K562 (cell line): Measurements from ENCODE around the gene CD248. TPM values are rescaled to one million over a fixed set of nuclear protein-coding genes. Genes with fewer than 3 reads are reported as not detected.

Experiments
- BRD4 ChIP-seq: fragments of 200-600 bp; sonication (generic); IDR thresholded peaks from 2 replicates; pipeline ENCODE4 v1.6.1; 2017; ENCODE audit warnings: inconsistent platforms
- FOXK2 ChIP-seq, 2 experiments: fragments of 450-650 bp; IDR thresholded peaks in 1 of 2; conservative IDR thresholded peaks in 1 of 2; 2 replicates each; pipeline ENCODE4 v1.6.1; 2016; ENCODE audit warnings: low read depth in 2 of 2, mild to moderate bottlenecking in 1 of 2
- FOXP1 ChIP-seq: sonication (generic); formaldehyde crosslinking; IDR thresholded peaks from 2 replicates; pipeline ENCODE4 v1.8.0; 2022; ENCODE audit warnings: mild to moderate bottlenecking, missing genetic modification reagents
- HLTF ChIP-seq: fragments of 450-650 bp; IDR thresholded peaks from 2 replicates; pipeline ENCODE4 v1.6.1; 2016
- JUN ChIP-seq, 2 experiments: sonication (generic) in 1 of 2; formaldehyde crosslinking in 1 of 2; IDR thresholded peaks; 2 replicates each; pipeline versions ENCODE4 v1.6.1 to v1.8.0; 2012 to 2022; ENCODE audit warnings: borderline replicate concordance in 2 of 2, mild to moderate bottlenecking in 2 of 2, improper control_type of control experiment in 1 of 2, low read depth in 1 of 2, low read length in 1 of 2, missing genetic modification reagents in 1 of 2
- MTA1 ChIP-seq: fragments of 450-650 bp; IDR thresholded peaks from 2 replicates; pipeline ENCODE4 v1.6.1; 2017; ENCODE audit warnings: borderline replicate concordance
- MTA3 ChIP-seq: fragments of 450-650 bp; formaldehyde crosslinking; IDR thresholded peaks from 2 replicates; pipeline ENCODE4 v1.6.1; 2017; ENCODE audit warnings: mild to moderate bottlenecking, borderline replicate concordance
- PURB ChIP-seq: sonication (generic); formaldehyde crosslinking; IDR thresholded peaks from 2 replicates; pipeline ENCODE4 v1.9.0; 2021; ENCODE audit warnings: low read depth, mild to moderate bottlenecking, missing genetic modification reagents
- RBM25 ChIP-seq: fragments of 200-400 bp; formaldehyde crosslinking; IDR thresholded peaks from 2 replicates; pipeline ENCODE4 v1.6.1; 2018; ENCODE audit warnings: low read length, low read depth, moderate library complexity; ENCODE audit not compliant: severe bottlenecking
- TARDBP ChIP-seq: fragments of 450-650 bp; IDR thresholded peaks from 2 replicates; pipeline ENCODE4 v1.6.1; 2016
- YY1 ChIP-seq, 3 experiments: IDR thresholded peaks; 2 replicates each; pipeline ENCODE4 v1.6.1; 2011; ENCODE audit warnings: low read length in 2 of 3, mild to moderate bottlenecking in 2 of 3, moderate library complexity in 2 of 3, borderline replicate concordance in 1 of 3, control low read depth in 1 of 3, low read depth in 1 of 3; ENCODE audit not compliant: insufficient read depth in 3 of 3, insufficient replicate concordance in 2 of 3, control insufficient read depth in 1 of 3, insufficient read length in 1 of 3; ENCODE audit errors: extremely low read depth in 1 of 3
- ZFP1 ChIP-seq: fragments of 450-650 bp; formaldehyde crosslinking; IDR thresholded peaks from 2 replicates; pipeline ENCODE4 v1.4.0; 2020; ENCODE audit warnings: mild to moderate bottlenecking, mixed read lengths
- ZNF445 ChIP-seq: fragments of 250-450 bp; sonication (Bioruptor Pico); IDR thresholded peaks from 2 replicates; pipeline ENCODE4 v1.4.0; 2020; ENCODE audit warnings: low read depth, mild to moderate bottlenecking, moderate library complexity
- ZNF507 ChIP-seq: conservative IDR thresholded peaks from 2 replicates; pipeline ENCODE4 v1.6.1; 2017; ENCODE audit warnings: missing genetic modification characterization, missing compliant biosample characterization
- polyA plus RNA-seq, 8 experiments: library from polyadenylated mRNA; depleted of rRNA in 4 of 8; stranded (reverse) in 5 of 8; unstranded in 3 of 8; fragments of >200 nt; fragmentation: Nextera tagmentation in 2 of 8; fragmentation: Illumina TruSeq in 1 of 8; extraction: Ambion mirVana in 2 of 8; extraction: Trizol in 1 of 8; gene quantifications; 2 replicates each; pipeline versions ENCODE4 v1.2.1 to v1.2.3, GENCODE V29; 2011 to 2014; ENCODE audit warnings: inconsistent platforms in 1 of 8, missing spikeins in 1 of 8
- total RNA-seq, 7 experiments: library from RNA; depleted of rRNA in 6 of 7; stranded (reverse); fragments of >200 nt in 6 of 7; fragmentation: Illumina TruSeq in 2 of 7; extraction: Trizol in 2 of 7; gene quantifications; 2 replicates each; pipeline versions ENCODE4 v1.2.1 to v1.2.3, GENCODE V29; 2011 to 2021; ENCODE audit warnings: low replicate concordance in 1 of 7
- TF ChIP-seq, protein P1 (sequence below): IDR thresholded peaks from 2 replicates; pipeline ENCODE4 v1.6.1; 2011; ENCODE audit warnings: borderline replicate concordance, low read depth, mild to moderate bottlenecking, moderate library complexity, low read length; ENCODE audit not compliant: insufficient read depth, poor library complexity, severe bottlenecking
- TF ChIP-seq, protein P2 (sequence below): fragments of 200-800 bp; sonication (Bioruptor generic); IDR thresholded peaks from 2 replicates; pipeline ENCODE4 v1.6.1; 2017; ENCODE audit warnings: missing genetic modification characterization, missing compliant biosample characterization
- TF ChIP-seq, protein P3 (sequence below): sonication (generic); formaldehyde crosslinking; IDR thresholded peaks from 2 replicates; pipeline ENCODE4 v1.8.1; 2022; ENCODE audit warnings: missing genetic modification reagents
- TF ChIP-seq, protein P4 (sequence below): fragments of 250-450 bp; sonication (Bioruptor Pico); IDR thresholded peaks from 2 replicates; pipeline ENCODE4 v1.8.0; 2022; ENCODE audit warnings: inconsistent platforms, mild to moderate bottlenecking, moderate library complexity, borderline replicate concordance

The CD248 gene
- total and polyA plus RNA-seq, 9 of the 15 experiments (the other 6 are each of a cell fraction or from before 2014, with no cell fraction given): 0.09 TPM; not detected in 8

DNA sequence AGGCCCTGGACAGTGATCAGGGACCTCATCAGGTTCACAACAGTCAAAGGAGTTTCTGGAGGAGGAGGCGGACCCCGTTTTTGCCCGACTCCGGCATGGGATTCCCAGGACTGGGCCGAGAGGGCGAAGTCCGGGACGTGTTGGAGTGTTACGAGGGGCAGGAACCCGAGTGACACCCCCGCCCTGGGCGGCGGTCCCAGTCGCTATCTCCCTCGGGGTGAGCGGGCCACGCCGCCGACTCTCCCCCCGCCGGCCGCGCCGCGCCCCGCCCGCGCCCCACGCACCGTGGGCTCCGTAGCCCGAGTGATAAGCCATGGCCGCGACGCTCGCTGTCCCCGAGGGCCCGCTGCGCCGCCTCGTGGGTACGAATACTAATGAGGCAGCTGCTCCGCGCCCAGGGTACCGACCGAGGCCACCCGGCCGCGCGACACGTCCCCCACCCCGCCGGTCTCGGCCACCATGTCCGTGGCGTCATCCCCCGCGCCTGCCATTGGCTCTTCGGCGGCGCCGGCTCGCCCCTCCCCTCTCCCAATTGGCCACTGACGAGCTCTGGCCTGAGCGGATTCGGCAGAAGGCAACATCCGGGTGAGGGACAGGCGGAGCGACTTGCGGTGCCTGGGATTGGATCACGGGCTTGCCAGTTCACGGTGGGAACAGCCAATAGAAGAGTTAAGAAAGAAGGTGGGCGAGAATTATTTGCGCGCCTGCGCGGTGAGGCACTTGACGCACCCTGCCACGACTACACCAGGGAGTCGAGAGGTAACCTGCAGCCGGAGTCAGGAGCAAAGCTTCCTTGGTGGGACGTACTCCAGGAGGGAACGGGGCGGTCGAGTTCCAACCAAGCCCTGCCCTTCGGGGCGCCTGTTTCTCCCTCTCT, 27.9 kb downstream of the CD248 start, which contains the start of gene YIF1A (continued):
- TF ChIP-seq, protein P1, sequence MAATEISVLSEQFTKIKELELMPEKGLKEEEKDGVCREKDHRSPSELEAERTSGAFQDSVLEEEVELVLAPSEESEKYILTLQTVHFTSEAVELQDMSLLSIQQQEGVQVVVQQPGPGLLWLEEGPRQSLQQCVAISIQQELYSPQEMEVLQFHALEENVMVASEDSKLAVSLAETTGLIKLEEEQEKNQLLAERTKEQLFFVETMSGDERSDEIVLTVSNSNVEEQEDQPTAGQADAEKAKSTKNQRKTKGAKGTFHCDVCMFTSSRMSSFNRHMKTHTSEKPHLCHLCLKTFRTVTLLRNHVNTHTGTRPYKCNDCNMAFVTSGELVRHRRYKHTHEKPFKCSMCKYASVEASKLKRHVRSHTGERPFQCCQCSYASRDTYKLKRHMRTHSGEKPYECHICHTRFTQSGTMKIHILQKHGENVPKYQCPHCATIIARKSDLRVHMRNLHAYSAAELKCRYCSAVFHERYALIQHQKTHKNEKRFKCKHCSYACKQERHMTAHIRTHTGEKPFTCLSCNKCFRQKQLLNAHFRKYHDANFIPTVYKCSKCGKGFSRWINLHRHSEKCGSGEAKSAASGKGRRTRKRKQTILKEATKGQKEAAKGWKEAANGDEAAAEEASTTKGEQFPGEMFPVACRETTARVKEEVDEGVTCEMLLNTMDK: peak; percentile 41
- TF ChIP-seq, protein P2, sequence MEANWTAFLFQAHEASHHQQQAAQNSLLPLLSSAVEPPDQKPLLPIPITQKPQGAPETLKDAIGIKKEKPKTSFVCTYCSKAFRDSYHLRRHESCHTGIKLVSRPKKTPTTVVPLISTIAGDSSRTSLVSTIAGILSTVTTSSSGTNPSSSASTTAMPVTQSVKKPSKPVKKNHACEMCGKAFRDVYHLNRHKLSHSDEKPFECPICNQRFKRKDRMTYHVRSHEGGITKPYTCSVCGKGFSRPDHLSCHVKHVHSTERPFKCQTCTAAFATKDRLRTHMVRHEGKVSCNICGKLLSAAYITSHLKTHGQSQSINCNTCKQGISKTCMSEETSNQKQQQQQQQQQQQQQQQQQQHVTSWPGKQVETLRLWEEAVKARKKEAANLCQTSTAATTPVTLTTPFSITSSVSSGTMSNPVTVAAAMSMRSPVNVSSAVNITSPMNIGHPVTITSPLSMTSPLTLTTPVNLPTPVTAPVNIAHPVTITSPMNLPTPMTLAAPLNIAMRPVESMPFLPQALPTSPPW (CRISPR knock-in tag): peak; percentile 98
- TF ChIP-seq JUN (IDR thresholded peaks at IDR 0.05; ENCODE audit: borderline replicate concordance, low read depth, low read length) (peak; percentile 47; the same call in 1 of the 2 replicates), JUN (CRISPR knock-in tag; IDR thresholded peaks at IDR 0.05; ENCODE audit: borderline replicate concordance) (no peak), RBM25 (peak; percentile 99), TARDBP (peak; percentile 81; the same call in 1 of the 2 replicates), PURB (CRISPR knock-in tag) (no peak), ZNF507 (tag) (no peak), HLTF (no peak), BRD4 (peak; percentile 57; the same call in 1 of the 2 replicates), MTA1 (no peak), YY1 (IDR thresholded peaks at IDR 0.05; ENCODE audit: borderline replicate concordance in 1 of 3, control insufficient read depth in 1 of 3, extremely low read depth in 1 of 3, insufficient read depth in 3 of 3, insufficient read length in 1 of 3, insufficient replicate concordance in 2 of 3, low read depth in 1 of 3, low read length in 2 of 3) (peak; percentile 60 to 93 (median 84)), FOXP1 (no peak), ZFP1 (CRISPR knock-in tag) (no peak), MTA3 (peak; percentile 67; the same call in 1 of the 2 replicates), FOXK2 (conservative IDR thresholded peaks at IDR 0.05 in 1 of 2, IDR thresholded peaks at IDR 0.05 in 1 of 2; ENCODE audit: low read depth in 2 of 2) (peak; percentile 78 to 79), ZNF445 (CRISPR knock-in tag) (no peak)
- TF ChIP-seq, protein P3, sequence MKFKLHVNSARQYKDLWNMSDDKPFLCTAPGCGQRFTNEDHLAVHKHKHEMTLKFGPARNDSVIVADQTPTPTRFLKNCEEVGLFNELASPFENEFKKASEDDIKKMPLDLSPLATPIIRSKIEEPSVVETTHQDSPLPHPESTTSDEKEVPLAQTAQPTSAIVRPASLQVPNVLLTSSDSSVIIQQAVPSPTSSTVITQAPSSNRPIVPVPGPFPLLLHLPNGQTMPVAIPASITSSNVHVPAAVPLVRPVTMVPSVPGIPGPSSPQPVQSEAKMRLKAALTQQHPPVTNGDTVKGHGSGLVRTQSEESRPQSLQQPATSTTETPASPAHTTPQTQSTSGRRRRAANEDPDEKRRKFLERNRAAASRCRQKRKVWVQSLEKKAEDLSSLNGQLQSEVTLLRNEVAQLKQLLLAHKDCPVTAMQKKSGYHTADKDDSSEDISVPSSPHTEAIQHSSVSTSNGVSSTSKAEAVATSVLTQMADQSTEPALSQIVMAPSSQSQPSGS (CRISPR knock-in tag): peak; percentile 94
- TF ChIP-seq, protein P4, sequence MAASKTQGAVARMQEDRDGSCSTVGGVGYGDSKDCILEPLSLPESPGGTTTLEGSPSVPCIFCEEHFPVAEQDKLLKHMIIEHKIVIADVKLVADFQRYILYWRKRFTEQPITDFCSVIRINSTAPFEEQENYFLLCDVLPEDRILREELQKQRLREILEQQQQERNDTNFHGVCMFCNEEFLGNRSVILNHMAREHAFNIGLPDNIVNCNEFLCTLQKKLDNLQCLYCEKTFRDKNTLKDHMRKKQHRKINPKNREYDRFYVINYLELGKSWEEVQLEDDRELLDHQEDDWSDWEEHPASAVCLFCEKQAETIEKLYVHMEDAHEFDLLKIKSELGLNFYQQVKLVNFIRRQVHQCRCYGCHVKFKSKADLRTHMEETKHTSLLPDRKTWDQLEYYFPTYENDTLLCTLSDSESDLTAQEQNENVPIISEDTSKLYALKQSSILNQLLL (CRISPR knock-in tag): no peak
